Hematopoietic multipotent progenitor cell (in vitro differentiated cells): ENCODE results near the gene CDX1. TPM values are rescaled to one million over a fixed set of nuclear protein-coding genes. Genes with fewer than 3 reads are reported as not detected.

Experiments used
- DNase-seq, 3 donors: peaks; one replicate each; pipeline ENCODE4 v3.0.0-alpha.2; 2011 to 2015; ENCODE audit warnings: low read depth in 2 of 3, low spot score in 2 of 3
- total RNA-seq: library from RNA; depleted of rRNA; stranded (reverse); fragments of >200 nt; gene quantifications from one replicate; pipeline ENCODE4 v1.2.3, GENCODE V29; 2012

Gene CDX1
- total RNA-seq, 1 donor = not detected

- peak; percentile 25 to 69 (median 47) for DNase-seq
Measured at GRCh38 chr5:150161242-150162141, 5.1 kb upstream of the CDX1 start.

- DNase-seq = no peak
Measured at GRCh38 chr5:150162142-150162513, 4.5 kb upstream of the CDX1 start.

GRCh38 chr5:150163035-150163434 lies 3.5 kb upstream of the CDX1 start:
- no peak for DNase-seq

- DNase-seq = no peak
Measured at GRCh38 chr5:150163547-150164059, 3.0 kb upstream of the CDX1 start.

GRCh38 chr5:150164211-150164980 lies 2.2 kb upstream of the CDX1 start:
- DNase-seq = no peak

- no peak for DNase-seq
Measured at GRCh38 chr5:150166037-150166649, 435 bp upstream of the CDX1 start.

- no peak for DNase-seq
Measured at GRCh38 chr5:150167512-150167850, 903 bp downstream of the CDX1 start.

GRCh38 chr5:150167908-150168307 lies 1.3 kb downstream of the CDX1 start:
- no peak for DNase-seq

- DNase-seq = no peak
Measured at GRCh38 chr5:150168864-150169263, 2.3 kb downstream of the CDX1 start.

- no peak for DNase-seq
Measured at GRCh38 chr5:150172145-150172544, 5.6 kb downstream of the CDX1 start.

- no peak for DNase-seq
Measured at GRCh38 chr5:150172556-150172955, 6.0 kb downstream of the CDX1 start.

GRCh38 chr5:150173161-150173560 lies 6.6 kb downstream of the CDX1 start:
- DNase-seq = no peak

- no peak for DNase-seq
Measured at GRCh38 chr5:150174285-150174684, 7.7 kb downstream of the CDX1 start.

- no peak for DNase-seq
Measured at GRCh38 chr5:150175076-150175475, 8.5 kb downstream of the CDX1 start.

GRCh38 chr5:150175536-150175935 lies 9.0 kb downstream of the CDX1 start:
- DNase-seq = peak in 2 of 3 donors; percentile 25 to 32

GRCh38 chr5:150176745-150177477 lies 10.3 kb downstream of the CDX1 start:
- no peak for DNase-seq

- no peak for DNase-seq
Measured at GRCh38 chr5:150177721-150178120, 11.1 kb downstream of the CDX1 start.

GRCh38 chr5:150178262-150178661 lies 11.7 kb downstream of the CDX1 start:
- DNase-seq = no peak

- DNase-seq = no peak
Measured at GRCh38 chr5:150179019-150179620, 12.5 kb downstream of the CDX1 start.
